OCI-LY7 (cell line): ENCODE data around the gene TMPO. TPM values are rescaled to one million over a fixed set of nuclear protein-coding genes. Genes with fewer than 3 reads are reported as not detected.
"Not testable (repeated sequence)": the region's sequence is repeated elsewhere in the genome, so short reads cannot be mapped to it uniquely, and the experiment has no call there.

Experiments
- BruUV-seq: library from RNA; stranded (reverse); fragments of 400-500 nt; replicated peaks from 2 replicates; lab custom pipeline; 2021; lab: Mats Ljungman, UMichigan
- CTCF ChIA-PET: fragments of 300-600 bp; sonication (Branson Sonifier 250); formaldehyde crosslinking; loops from one replicate; lab custom pipeline; 2022; ENCODE audit warnings: antibody characterized with exemption; ENCODE audit not compliant: unreplicated experiment; lab: Charles Lee
- POLR2A ChIA-PET: fragments of 300-600 bp; sonication (Branson Sonifier 250); formaldehyde crosslinking; loops from one replicate; lab custom pipeline; 2022; ENCODE audit warnings: antibody characterized with exemption; lab: Charles Lee
- DNase-seq: peaks from one replicate; pipeline ENCODE4 v3.0.0-alpha.2; 2015; ENCODE audit warnings: low spot score
- H2AFZ ChIP-seq: fragments of 200-600 bp; sonication (generic), shearing (Covaris generic); 2 replicates; pipeline ENCODE4 v1.6.1; 2014; ENCODE audit warnings: mild to moderate bottlenecking, antibody characterized with exemption, low read length, moderate library complexity
- H3K27ac ChIP-seq: fragments of 200-600 bp; sonication (generic); 2 replicates; pipeline ENCODE4 v1.5.1; 2014; ENCODE audit warnings: mixed run types, low read depth, mild to moderate bottlenecking, moderate library complexity, low read length, inconsistent platforms; ENCODE audit not compliant: poor library complexity, severe bottlenecking
- H3K36me3 ChIP-seq: fragments of 200-600 bp; sonication (generic); 2 replicates; pipeline ENCODE4 v1.6.1; 2014; ENCODE audit warnings: mild to moderate bottlenecking, antibody characterized with exemption, low read length, moderate library complexity, mixed read lengths; ENCODE audit not compliant: insufficient read depth
- H3K4me1 ChIP-seq: fragments of 200-600 bp; sonication (generic); 2 replicates; pipeline ENCODE4 v1.5.1; 2014; ENCODE audit warnings: mild to moderate bottlenecking, low read length; ENCODE audit not compliant: insufficient read depth, poor library complexity, severe bottlenecking
- H3K4me2 ChIP-seq: fragments of 200-600 bp; sonication (generic); 2 replicates; pipeline ENCODE4 v1.6.1; 2014; ENCODE audit warnings: mild to moderate bottlenecking, low read length
- H3K4me3 ChIP-seq: fragments of 200-600 bp; sonication (generic); 2 replicates; pipeline ENCODE4 v1.5.1; 2014; ENCODE audit warnings: mild to moderate bottlenecking, low read depth, low read length; ENCODE audit not compliant: poor library complexity, severe bottlenecking
- H3K79me2 ChIP-seq: fragments of 200-600 bp; sonication (generic); 2 replicates; pipeline ENCODE4 v1.6.1; 2016; ENCODE audit warnings: low read depth, mild to moderate bottlenecking, low read length, moderate library complexity, mixed read lengths; ENCODE audit not compliant: insufficient read depth
- H3K9me2 ChIP-seq: fragments of 200-600 bp; sonication (generic); 2 replicates; pipeline ENCODE4 v1.6.1; 2016; ENCODE audit warnings: mild to moderate bottlenecking, low read length, mixed read lengths; ENCODE audit not compliant: insufficient read depth
- H3K9me3 ChIP-seq: fragments of 200-600 bp; sonication (generic); 2 replicates; pipeline ENCODE4 v1.6.1; 2014; ENCODE audit warnings: mild to moderate bottlenecking, mixed run types, low read length, mixed read lengths
- H4K20me1 ChIP-seq: fragments of 200-600 bp; sonication (generic); 2 replicates; pipeline ENCODE4 v1.6.1; 2014; ENCODE audit warnings: mild to moderate bottlenecking, antibody characterized with exemption, low read length, moderate library complexity, mixed read lengths; ENCODE audit not compliant: insufficient read depth
- CTCF ChIP-seq: fragments of 200-600 bp; sonication (generic); conservative IDR thresholded peaks from 2 replicates; pipeline ENCODE4 v1.5.1; 2014; ENCODE audit warnings: mild to moderate bottlenecking, antibody characterized with exemption, low read length, moderate library complexity, mixed read lengths
- EZH2phosphoT487 ChIP-seq: fragments of 200-600 bp; sonication (generic); IDR thresholded peaks from 2 replicates; pipeline ENCODE4 v1.6.1; 2018; ENCODE audit warnings: low read depth, borderline replicate concordance, mild to moderate bottlenecking, mixed run types, antibody characterized with exemption, low read length, moderate library complexity, mixed read lengths
- intact Hi-C: fragments of 100-400 bp; cut with micrococcal nuclease; formaldehyde crosslinking; loops from one replicate; pipeline ENCODE4 v1.10.0; 2022; ENCODE audit not compliant: unreplicated experiment
- total RNA-seq, 2 experiments: library from RNA; depleted of rRNA in 1 of 2; stranded (reverse); fragments of >200 nt in 1 of 2; shearing (Covaris generic) in 1 of 2; gene quantifications; 2 replicates each; pipeline ENCODE4 v1.2.3, GENCODE V29; 2014 to 2022

The TMPO gene
- total RNA-seq, 2 experiments from 2014 or later: 389 to 402 TPM

GRCh38 chr12:98478606-98479005, 36.8 kb upstream of the TMPO start:
- no peak for DNase-seq
- Histone ChIP-seq H2AFZ (no peak overlapping the region), H3K36me3 (no peaks in the 10 kb centered on the region), H3K4me3 (no peak overlapping the region), H3K4me2 (no peak overlapping the region), H3K79me2 (no peaks in the 10 kb centered on the region), H4K20me1 (no peaks in the 10 kb centered on the region), H3K9me3 (peaks cover 8% of the 10 kb centered on the region; the same call in 1 of the 2 replicates), H3K4me1 (no peaks in the 10 kb centered on the region), H3K9me2 (no peaks in the 10 kb centered on the region), H3K27ac (no peak overlapping the region)
- BruUV-seq: no TSS peak
- CTCF ChIA-PET: no interaction called here
- intact Hi-C loops: no loop called here
- TF ChIP-seq CTCF (no peak), EZH2phosphoT487 (no peak)
- POLR2A ChIA-PET: interaction anchor here (0.6 to 1.1 kb wide), 3 partner anchors 12 to 39 kb away, joined by 3 to 4 read pairs (median 4); no protein-coding TSS in a partner anchor

GRCh38 chr12:98483621-98484503, 31.5 kb upstream of the TMPO start:
- ChIA-PET CTCF (no interaction called here), POLR2A (interaction anchor here (0.6 to 1.6 kb wide), 2 partner anchors 9 to 1185 kb away, joined by 3 to 4 read pairs; no protein-coding TSS in a partner anchor)
- no TSS peak for BruUV-seq
- H3K27ac ChIP-seq: no peak overlapping the region
- H3K9me2 ChIP-seq: no peaks in the 10 kb centered on the region
- H3K4me1 ChIP-seq: no peaks in the 10 kb centered on the region
- no peak for DNase-seq
- H3K4me2 ChIP-seq: no peak overlapping the region
- no peaks in the 10 kb centered on the region for H3K79me2 ChIP-seq
- no peaks in the 10 kb centered on the region for H3K9me3 ChIP-seq
- no peak overlapping the region for H2AFZ ChIP-seq
- H3K36me3 ChIP-seq: no peaks in the 10 kb centered on the region
- no peak for TF ChIP-seq EZH2phosphoT487
- intact Hi-C loops: no loop called here
- H3K4me3 ChIP-seq: no peak overlapping the region
- H4K20me1 ChIP-seq: no peaks in the 10 kb centered on the region

- H3K4me1 ChIP-seq: peaks cover 7% of the 10 kb centered on the region
- no peaks in the 10 kb centered on the region for H3K9me2 ChIP-seq
- no peaks in the 10 kb centered on the region for H3K79me2 ChIP-seq
- CTCF ChIA-PET: no interaction called here
- BruUV-seq: no TSS peak
- POLR2A ChIA-PET: no interaction called here
- DNase-seq: no peak
- H3K4me3 ChIP-seq: no peak overlapping the region
- H2AFZ ChIP-seq: no peak overlapping the region
- no peak overlapping the region for H3K4me2 ChIP-seq
- intact Hi-C loops: no loop called here
- H3K36me3 ChIP-seq: no peaks in the 10 kb centered on the region
- H3K9me3 ChIP-seq: no peaks in the 10 kb centered on the region
- TF ChIP-seq CTCF: no peak
- TF ChIP-seq EZH2phosphoT487: no peak
- H4K20me1 ChIP-seq: no peaks in the 10 kb centered on the region
- H3K27ac ChIP-seq: no peak overlapping the region
Measured at GRCh38 chr12:98485792-98486340, 29.5 kb upstream of the TMPO start.

- H3K27ac ChIP-seq, H3K9me3 ChIP-seq, H2AFZ ChIP-seq, H3K4me3 ChIP-seq, intact Hi-C loops, DNase-seq, H3K36me3 ChIP-seq, H3K4me2 ChIP-seq, BruUV-seq, H4K20me1 ChIP-seq, H3K79me2 ChIP-seq, H3K9me2 ChIP-seq, CTCF ChIA-PET: not testable (repeated sequence)
- H3K4me1 ChIP-seq: peaks cover 13% of the 10 kb centered on the region
- POLR2A ChIA-PET: interaction anchor here (0.6 kb wide), 1 partner anchor 389 kb away, joined by 4 read pairs; no protein-coding TSS in a partner anchor
Measured at GRCh38 chr12:98488416-98488815, 27.0 kb upstream of the TMPO start.
